22Rv1 (cell line): Measurements from ENCODE around the gene MIEN1.

Experiments
- H3K27ac ChIP-seq: fragments of 450-650 bp; 2 replicates; pipeline ENCODE4 v1.5.1; 2017
- ZFX ChIP-seq: fragments of 450-650 bp; IDR thresholded peaks from 2 replicates; pipeline ENCODE4 v1.6.1; 2017; ENCODE audit warnings: antibody characterized with exemption, borderline replicate concordance
- TF ChIP-seq, protein P1 (sequence below): fragments of 450-650 bp; IDR thresholded peaks from 2 replicates; pipeline ENCODE4 v1.5.1; 2017; ENCODE audit warnings: mild to moderate bottlenecking

Gene MIEN1

DNA sequence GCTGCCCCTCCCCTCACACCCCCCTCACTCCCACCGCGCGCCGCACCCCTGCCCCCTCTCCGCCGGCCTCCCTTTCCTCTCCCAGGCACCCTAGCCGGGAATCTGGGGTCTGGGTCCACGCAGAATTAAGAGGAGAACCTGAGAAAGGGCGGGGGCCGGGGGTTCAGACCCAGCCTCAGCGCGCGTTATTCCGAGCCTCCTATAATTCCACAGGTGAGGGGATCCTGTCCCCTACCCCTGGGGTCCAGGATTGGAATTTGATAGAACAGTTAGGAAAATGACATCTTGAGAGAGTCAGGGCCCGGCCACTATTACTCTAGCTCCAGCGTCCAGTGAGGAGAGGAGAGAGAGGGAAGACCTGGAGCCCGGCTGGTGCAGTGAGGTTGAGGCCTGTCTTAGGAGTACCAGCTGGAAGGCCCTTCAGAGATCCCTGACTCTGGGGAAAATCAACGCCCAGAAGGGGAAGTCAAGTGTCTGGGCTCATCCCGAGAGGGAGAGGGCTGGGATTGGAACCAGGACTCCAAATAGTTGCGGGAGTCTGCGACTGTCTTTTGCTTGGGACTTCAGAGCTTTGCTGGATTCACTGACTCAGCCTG, 24.7 kb upstream of the MIEN1 start:
- TF ChIP-seq, protein P1, sequence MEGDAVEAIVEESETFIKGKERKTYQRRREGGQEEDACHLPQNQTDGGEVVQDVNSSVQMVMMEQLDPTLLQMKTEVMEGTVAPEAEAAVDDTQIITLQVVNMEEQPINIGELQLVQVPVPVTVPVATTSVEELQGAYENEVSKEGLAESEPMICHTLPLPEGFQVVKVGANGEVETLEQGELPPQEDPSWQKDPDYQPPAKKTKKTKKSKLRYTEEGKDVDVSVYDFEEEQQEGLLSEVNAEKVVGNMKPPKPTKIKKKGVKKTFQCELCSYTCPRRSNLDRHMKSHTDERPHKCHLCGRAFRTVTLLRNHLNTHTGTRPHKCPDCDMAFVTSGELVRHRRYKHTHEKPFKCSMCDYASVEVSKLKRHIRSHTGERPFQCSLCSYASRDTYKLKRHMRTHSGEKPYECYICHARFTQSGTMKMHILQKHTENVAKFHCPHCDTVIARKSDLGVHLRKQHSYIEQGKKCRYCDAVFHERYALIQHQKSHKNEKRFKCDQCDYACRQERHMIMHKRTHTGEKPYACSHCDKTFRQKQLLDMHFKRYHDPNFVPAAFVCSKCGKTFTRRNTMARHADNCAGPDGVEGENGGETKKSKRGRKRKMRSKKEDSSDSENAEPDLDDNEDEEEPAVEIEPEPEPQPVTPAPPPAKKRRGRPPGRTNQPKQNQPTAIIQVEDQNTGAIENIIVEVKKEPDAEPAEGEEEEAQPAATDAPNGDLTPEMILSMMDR: no peak
- TF ChIP-seq ZFX: no peak
- peak overlapping the region; percentile 72 for H3K27ac ChIP-seq

DNA sequence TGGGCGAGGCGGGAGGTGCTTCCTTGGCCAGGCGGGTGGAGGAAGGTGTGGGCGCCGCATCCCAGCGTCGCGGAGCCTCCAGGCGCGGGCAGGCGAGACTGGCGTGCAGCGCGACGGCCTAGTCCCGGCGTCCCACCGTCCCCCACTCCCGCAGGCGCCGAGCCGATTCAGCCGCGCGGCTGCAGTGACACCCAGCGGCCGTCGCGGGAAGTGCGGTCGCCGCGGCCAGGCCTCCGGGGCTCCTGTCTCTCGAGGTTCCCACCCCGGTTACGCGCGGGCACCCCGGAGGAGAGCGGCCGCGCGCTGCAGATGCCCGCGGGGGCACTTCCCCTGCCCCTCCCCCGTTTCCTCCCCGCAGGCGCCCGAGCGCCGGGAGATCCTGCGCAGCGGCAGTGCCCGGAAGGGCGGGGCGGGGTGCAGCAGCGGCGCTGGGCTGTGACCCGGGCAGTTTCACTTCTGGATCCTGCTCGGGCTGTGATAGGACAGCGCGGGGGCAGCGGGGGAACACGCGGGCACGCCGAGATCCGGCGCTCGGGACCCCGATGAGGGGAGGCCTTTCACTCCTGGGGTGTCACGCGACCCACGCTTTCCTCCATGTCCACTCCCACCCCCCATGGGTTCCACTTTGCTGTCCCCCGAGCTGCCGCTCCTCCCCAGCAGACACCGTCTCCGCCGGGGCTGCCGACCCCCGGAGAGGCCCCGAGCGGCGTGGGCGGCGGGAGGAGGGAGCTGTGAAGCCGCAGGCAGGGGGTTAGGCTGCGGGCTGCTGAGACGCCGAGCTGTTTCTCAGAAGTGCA, 24.0 kb upstream of the MIEN1 start:
- peak overlapping the region; percentile 72 for H3K27ac ChIP-seq
- TF ChIP-seq, protein P1: peak; percentile 97
- no peak for TF ChIP-seq ZFX

DNA sequence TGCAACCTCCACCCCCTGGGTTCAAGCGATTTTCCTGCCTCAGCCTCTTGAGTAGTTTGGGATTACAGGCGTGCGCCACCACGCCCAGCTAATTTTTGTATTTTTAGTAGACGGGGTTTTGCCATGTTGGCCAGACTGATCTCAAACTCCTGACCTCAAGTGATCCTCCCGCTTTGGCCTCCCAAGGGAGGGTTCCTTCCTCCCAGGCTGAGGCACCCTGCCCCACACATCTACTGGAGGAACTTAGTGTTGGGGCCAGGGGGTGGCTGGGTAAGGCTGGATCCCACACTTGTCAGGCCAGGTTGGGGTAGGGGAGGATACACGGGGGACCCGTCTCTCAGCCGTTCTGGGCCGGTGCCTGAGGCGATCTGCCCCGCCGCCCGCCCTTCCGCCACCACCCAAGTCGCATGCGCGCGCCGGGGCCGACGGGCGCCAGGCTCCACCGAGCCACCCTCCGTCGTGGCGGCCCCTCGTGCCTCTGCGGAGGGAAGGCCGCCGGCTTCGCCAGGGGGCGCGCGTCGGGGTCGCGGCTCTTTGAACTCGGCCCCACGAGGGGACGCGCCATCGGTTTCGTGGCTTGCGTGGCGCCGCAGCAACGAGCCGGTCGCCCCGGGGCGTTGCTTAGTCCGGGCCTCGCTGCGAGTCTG, 23.3 kb upstream of the MIEN1 start:
- TF ChIP-seq, protein P1: no peak
- TF ChIP-seq ZFX: no peak
- peak overlapping the region; percentile 72 for H3K27ac ChIP-seq

DNA sequence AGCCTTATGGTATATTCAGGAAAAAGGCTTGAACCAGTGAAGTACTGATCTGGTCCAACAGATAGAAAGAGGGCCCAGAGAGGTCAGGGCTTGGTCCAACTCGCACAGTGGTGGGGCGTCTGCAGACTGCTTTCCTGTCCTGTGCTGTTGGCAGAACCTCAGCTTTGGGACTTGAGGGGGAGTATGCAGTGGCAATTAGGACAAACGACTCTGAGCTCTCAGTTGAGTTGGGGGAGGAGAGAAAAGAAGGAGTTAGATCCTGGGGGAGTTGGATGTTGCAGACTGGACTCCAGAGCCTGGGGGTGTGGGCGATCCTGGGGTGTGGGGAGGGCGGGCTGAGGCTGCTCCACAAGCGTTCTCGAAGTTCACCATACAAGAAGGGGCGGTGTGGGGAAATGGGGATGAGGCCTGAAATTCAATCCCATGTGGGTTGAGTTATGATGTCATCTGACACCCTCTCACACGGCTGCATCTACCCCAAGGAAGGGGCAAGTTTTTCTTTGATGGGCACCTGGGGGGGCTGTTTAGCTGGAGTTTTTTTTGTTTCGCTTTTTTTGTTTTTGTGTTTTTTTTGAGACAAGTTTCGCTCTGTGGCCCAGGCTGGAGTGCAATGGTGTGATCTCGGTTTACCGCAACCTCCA, 22.0 kb upstream of the MIEN1 start:
- TF ChIP-seq, protein P1: no peak
- no peak for TF ChIP-seq ZFX
- H3K27ac ChIP-seq: no peak overlapping the region

DNA sequence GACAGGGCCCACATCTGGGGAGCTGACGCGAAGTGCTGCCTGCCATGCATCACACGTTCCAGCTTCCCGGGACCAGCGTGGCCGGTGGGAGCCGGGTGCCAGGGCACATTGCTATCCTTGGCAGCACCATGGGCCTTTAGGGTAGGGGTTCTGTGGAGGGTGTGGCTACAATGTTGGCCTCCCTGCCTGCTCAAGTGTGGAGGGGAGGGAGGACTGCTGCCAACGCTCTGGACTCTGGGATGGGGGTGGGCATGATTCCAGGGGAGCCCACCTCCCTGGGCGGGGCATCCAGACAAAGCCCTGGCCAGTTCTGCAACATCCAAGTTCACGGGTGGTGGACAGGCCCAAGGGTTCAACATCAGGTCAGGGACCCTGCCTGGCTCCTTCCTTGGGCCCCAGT, 21.3 kb upstream of the MIEN1 start:
- H3K27ac ChIP-seq: no peak overlapping the region
- TF ChIP-seq, protein P1: no peak
- no peak for TF ChIP-seq ZFX

DNA sequence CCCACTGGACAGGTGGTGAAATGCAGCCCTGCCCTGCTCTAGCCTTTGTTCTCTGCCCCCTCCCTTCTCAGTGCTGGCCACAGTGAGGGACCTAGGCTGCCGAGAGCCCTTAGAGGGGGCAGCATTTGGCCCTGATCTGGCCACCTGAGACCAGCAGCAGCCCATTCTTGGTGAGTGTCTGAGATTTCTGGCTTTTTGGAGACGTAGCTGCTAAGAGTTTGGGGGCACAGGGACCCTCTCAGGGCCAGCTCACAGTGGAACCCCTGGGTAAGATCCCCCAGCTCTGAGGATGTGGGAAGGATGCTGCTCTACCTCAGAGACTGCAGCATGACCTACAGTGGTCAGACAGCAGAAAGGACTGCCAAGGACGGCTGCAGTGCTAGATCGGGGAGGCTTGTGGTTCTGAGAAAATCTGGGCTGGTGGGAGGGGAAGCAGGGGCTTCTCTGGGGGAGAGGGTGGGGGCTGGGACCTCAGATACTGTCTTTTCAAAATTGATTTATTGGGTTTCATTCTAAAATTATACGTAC, 20.7 kb upstream of the MIEN1 start:
- TF ChIP-seq ZFX: no peak
- TF ChIP-seq, protein P1: no peak

More for the DNA sequence above, 20.7 kb upstream of the MIEN1 start:
- no peak overlapping the region for H3K27ac ChIP-seq
